HG03521 (cell line): ENCODE data around the gene PRRX2.
"Not testable (repeated sequence)": the region's sequence is repeated elsewhere in the genome, so short reads cannot be mapped to it uniquely, and the experiment has no call there.

Experiments used
- ATAC-seq: cut with Tn5 transposase; IDR thresholded peaks from one replicate; pipeline ENCODE4 v1.9.1; 2021; ENCODE audit warnings: mild to moderate bottlenecking, moderate library complexity; ENCODE audit not compliant: unreplicated experiment

The PRRX2 gene

GRCh38 chr9:129653823-129654553, 11.5 kb upstream of the PRRX2 start:
- no peak for ATAC-seq

DNA sequence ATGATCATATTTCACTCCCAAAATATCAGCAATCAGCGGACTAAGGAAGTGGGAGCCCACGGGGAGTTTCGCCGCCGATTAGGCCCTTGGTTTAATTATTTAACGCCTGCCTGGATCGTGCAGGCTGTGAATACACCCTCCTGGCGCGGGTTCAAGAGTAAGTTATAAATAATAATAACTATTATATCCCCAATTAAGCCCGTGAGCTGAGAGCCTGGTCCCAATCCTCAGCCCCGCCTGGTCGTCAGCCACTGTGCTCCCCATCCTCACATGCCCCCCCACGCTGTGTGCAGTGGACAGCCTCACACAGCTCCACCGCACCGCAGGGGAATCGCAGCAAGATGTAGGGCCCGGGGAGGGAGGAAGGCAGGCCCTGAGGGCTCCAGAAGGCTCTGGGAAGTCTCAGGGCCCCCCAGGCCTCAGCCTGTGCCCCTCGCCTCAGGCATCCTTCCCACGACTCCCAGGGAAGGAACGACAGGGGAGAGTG, 10.8 kb upstream of the PRRX2 start:
- no peak for ATAC-seq

DNA sequence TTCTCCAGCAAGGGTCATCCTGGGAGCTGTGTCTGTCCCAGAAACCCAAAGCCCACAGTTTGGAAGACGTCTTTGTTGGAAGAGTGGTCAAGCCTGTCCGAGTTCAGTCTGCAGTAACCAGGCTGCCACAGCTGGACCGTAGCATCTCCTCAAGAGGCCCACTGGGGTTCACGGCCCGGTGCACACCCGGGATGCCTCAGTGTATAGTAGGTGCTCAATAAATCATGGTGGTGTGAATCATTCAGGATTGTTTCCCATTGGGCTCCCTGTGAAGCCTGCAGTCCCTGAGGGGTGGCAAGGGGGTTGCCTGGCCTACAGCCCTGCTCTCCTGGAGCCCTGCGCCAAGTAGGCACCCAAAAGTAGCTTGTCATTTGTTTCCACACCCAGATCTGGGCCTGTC, 10.3 kb upstream of the PRRX2 start:
- no peak for ATAC-seq

- ATAC-seq, result no peak
These were observed 9.8 kb upstream of the PRRX2 start for GRCh38 chr9:129655696-129656095.

DNA sequence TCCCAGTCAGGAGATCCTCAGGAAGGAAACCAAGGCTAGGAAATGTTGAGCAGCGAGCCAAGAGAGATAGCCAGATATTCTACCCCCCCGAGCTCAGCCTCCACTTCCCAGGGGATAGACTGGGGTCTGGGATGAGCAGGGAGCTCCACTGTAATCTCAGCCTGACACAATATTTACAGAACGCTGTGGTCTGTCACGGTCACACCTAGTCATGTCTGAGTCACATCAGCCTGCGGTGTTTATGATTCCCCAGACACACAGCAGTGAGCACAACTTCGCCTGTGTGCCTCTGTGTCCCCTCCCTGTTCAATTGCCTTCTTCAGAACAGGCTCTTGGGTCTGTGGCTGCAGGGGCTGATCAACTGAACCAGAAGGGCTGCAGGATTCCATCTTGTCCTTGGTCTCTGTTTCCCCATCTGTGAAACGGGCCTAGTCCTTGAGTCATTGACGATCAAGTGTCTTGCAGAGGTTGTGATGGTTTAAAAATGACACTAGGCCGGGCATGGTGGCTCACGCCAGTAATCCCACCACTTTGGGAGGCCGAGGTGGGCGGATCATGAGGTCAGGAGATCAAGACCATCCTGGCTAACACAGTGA, 8.6 kb upstream of the PRRX2 start:
- ATAC-seq, result no peak

GRCh38 chr9:129661029-129661428, 4.4 kb upstream of the PRRX2 start:
- no peak for ATAC-seq

DNA sequence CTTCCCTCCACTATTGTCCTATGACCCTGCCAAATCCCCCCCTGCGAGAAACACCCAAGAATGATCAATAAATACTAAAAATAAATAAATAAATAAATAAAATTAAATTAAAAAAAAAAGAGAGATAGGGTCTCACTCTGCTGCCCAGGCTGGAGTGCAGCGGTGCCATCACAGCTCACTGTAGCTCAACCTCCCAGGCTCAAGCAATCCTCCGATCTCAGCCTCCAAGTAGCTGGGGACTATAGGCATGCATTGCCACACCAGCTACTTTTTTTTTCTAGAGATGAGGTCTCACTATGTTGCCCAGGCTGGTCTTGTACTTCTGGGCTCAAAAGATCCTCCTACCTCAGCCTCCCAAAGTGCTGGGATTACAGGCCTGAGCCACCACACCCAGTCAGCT, 3.2 kb upstream of the PRRX2 start:
- not testable (repeated sequence) for ATAC-seq

GRCh38 chr9:129664746-129665388, 580 bp upstream of the PRRX2 start:
- ATAC-seq, result no peak

DNA sequence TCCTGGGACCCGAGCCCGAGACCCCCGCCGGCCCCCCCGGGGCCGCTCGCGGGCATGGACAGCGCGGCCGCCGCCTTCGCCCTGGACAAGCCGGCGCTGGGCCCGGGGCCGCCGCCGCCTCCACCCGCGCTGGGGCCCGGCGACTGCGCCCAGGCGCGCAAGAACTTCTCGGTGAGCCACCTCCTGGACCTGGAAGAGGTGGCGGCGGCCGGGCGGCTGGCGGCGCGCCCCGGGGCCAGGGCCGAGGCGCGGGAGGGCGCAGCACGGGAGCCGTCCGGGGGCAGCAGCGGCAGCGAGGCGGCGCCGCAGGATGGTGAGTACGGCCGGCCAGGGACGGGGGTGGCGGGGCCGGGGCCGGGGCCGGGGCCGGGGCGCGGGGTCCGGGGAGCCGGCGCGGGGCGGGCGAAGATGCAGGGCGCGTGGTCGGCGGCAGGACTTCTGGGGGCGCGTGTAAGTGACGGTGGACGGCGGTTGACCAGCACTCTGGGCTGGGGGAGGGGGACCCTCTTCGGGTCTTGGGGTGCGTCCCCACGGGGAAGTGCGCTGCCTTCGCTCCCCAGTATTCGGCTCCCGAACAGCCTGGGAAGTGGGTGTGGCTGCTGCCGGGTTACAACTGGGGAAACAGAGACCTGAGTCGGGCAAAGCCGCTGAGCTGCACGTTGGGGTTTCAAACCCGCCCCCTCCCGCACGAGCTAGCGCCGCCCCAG, 520 bp downstream of the PRRX2 start:
- ATAC-seq, result no peak

DNA sequence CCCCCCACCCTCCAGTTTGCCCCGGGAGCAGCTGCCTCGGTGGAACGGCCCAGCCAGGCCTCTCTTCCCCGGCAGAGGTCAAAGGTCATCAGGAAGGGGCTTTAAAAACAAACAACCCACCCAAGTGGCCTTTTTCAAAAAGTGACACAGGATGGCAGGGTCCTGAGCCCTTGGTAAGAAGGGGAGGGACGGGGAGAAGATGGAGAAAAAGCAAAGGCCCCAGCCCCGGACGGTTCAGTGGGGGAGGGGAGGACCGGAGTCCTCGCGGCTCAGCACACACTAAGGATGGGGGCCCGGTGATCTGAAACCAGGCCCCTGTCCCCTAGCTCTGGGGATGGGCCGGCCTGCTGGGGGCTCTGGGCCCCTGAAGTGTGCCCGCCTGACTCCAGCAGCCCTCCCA, 1.1 kb downstream of the PRRX2 start:
- ATAC-seq, result no peak

GRCh38 chr9:129667378-129667777, 1.9 kb downstream of the PRRX2 start:
- no peak for ATAC-seq

DNA sequence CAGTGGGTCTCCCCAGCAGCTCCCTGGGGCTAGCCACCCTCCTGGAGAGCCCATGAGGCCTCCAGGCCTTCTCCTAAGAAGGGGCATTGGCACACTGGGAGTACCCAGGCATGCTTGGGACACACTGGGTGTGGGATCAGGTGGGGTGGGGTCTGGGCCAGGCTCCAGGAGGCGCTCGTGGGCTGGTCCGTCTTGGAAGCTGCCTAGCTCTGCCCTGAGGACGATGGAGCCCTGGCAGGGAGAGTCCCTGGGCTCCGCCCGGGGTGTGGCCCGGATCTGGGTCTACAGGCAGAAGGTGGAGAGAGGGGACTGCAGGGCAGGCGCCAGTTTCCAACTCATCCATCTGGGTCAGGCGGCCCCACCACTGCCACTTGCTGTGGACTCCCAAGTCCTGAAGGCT, 2.4 kb downstream of the PRRX2 start:
- ATAC-seq, result no peak

DNA sequence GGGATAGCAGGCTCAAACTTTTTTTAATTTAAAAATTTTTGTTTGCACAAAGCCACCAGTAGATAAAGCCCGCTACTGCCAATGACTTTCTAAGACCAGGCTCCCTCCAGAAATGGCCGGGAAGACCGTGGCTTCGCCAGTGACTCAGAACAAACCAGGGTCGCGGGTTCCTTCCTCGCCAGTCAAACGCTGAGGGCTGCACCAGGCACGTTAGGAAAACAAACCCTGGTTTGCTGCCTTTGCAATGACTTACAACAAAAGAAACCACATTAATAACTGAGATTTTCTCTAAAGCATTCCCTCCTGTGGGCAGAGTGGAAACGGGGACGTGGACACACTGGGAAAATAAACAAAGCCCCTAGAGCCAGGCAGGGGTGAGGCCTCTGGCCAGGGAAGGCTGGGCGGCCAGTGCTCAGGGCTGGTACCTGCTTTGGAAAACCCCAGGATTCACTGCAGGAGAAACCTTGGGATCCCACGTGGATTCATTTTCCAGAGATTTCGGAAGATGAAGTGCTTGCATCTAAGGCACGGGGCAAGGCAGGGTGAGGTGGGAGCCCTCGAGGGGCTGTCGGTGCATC, 3.8 kb downstream of the PRRX2 start:
- ATAC-seq, result no peak

DNA sequence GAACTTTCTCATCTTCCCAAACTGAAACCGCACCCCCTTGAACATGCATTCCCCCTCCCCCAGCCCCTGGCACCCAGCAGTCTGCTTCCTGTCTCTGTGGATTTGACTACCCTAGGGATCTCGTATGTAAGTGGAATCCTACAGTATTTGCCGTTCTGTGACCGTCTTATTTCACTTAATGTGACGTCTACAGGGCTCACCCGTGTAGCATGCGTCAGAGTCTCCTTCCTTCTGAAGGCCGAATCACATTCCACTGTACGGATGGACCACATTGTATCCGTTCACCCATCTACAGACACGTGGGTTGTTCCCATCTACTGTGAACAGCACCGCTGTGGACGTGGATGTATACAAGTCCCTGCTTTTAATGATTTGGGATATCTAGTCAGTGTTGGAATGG, 4.5 kb downstream of the PRRX2 start:
- ATAC-seq, result no peak

- no peak for ATAC-seq
These were observed 5.6 kb downstream of the PRRX2 start for GRCh38 chr9:129671065-129671464.

- ATAC-seq, result no peak
These were observed 6.1 kb downstream of the PRRX2 start for GRCh38 chr9:129671519-129671918.

- ATAC-seq, result no peak
These were observed 7.3 kb downstream of the PRRX2 start for GRCh38 chr9:129672702-129673101.

- no peak for ATAC-seq
These were observed 8.2 kb downstream of the PRRX2 start for GRCh38 chr9:129673602-129674001.

DNA sequence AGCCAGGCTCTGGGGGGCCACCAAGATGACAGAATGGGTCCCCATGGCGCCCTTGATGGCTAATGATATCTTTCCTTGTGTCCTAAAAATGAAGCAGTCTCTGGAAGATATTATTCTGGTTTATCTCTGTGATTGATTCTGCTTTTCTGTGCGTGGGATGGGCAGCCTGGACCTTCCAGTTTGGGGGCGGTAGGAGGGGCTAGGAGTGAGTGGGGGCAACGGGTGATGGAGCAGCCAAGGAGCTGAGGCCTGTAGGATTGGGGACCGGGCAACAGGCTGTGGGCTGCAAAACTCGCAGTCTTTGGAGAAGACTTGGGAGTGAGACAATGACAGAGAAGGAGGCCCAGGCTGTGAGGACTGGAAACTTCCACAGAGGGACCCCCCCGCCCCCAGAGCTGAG, 8.8 kb downstream of the PRRX2 start:
- no peak for ATAC-seq

- no peak for ATAC-seq
These were observed 10.2 kb downstream of the PRRX2 start for GRCh38 chr9:129675620-129676019.

DNA sequence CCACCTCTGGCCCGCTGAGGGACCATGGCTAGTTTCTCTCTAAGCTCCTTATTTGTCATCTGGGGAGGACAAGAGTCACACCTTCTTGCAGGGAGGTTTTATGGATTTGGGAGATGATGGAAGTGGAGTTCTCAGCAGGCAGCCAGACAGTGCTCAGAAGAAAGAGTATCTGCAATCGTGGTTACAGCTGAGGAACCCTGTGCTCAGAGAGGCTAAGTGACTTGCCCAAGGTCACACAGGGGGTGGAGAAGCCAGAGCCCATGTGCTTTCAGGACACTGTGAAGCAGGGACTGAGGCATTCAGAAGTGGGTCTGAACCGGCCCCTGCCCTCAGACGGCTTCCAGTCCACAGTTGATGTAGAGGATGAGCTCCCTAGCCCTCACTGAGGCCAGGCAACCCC, 10.8 kb downstream of the PRRX2 start:
- no peak for ATAC-seq
